ENCODE measurements around the gene SNTG2.

- TF ChIP-seq CTCF (IDR thresholded peaks at IDR 0.05) = no peak
- TF ChIP-seq POLR2A (IDR thresholded peaks at IDR 0.05) = no peak
These were observed 370.7 kb downstream of the SNTG2 start for GRCh38 chr2:1321321-1321720.

Measured in esophagus squamous epithelium (tissue), 4 donors.